ENCODE measurements around the gene RPA1. TPM values are rescaled to one million over a fixed set of nuclear protein-coding genes. Genes with fewer than 3 reads are reported as not detected.

RPA1 gene
- total and polyA plus RNA-seq, 12 donors = 12.9 to 109 (median 23.3) TPM

DNA sequence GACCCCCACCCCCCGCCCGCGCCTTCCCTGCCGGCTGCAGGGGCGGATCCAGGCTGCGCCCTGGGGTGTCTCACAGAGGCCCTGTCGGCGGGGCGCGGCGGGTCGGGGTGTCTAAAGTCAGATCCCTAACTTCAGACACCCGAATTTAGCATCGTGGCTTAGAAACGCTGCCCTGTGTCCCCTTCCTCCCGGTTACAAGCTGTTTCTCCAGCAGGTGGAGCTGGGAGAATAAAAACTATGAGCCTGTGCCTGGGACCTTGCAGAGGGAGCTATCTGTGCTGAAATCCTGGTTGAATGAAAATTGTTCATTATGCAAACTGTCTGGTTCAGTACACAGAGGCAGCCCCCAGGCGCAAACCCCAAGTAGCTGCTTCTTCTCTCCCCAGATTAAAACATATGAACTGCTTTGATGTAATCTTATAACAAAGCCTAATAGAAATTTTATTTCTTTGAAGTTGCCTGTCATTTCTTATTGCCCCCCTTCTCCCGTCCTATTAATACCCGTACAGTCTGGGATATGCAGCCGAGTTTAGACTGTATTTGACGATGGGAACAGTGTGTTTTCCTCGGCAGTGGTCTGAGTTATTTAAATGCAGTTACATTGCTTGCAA, 79.0 kb downstream of the RPA1 start:
- WGBS, 4 donors = 5 to 19% (median 10%) methylated on average over 6 to 22 of the region's 22 CpGs
- intact Hi-C loops (cut with DNase I) = loop anchor here (2.0 to 10.0 kb wide), 4 partner anchors 118 to 376 kb away; partner anchors contain the start of genes DPH1 (in 1 of the 2) and RTN4RL1 (in 1 of the 2)
- peaks cover 0 to 13% of the 10 kb centered on the region in 2 donors for H3K4me1 ChIP-seq (replicated peaks in 1 of 2)
- H3K36me3 ChIP-seq (replicated peaks in 1 of 2) = no peaks in the 10 kb centered on the region
- DNase-seq = peak; percentile 72 to 86 (median 79)
- H3K9me3 ChIP-seq (replicated peaks in 1 of 3) = no peaks in the 10 kb centered on the region
- no peak for TF ChIP-seq POLR2A (IDR thresholded peaks at IDR 0.05)
- TF ChIP-seq, protein P1, sequence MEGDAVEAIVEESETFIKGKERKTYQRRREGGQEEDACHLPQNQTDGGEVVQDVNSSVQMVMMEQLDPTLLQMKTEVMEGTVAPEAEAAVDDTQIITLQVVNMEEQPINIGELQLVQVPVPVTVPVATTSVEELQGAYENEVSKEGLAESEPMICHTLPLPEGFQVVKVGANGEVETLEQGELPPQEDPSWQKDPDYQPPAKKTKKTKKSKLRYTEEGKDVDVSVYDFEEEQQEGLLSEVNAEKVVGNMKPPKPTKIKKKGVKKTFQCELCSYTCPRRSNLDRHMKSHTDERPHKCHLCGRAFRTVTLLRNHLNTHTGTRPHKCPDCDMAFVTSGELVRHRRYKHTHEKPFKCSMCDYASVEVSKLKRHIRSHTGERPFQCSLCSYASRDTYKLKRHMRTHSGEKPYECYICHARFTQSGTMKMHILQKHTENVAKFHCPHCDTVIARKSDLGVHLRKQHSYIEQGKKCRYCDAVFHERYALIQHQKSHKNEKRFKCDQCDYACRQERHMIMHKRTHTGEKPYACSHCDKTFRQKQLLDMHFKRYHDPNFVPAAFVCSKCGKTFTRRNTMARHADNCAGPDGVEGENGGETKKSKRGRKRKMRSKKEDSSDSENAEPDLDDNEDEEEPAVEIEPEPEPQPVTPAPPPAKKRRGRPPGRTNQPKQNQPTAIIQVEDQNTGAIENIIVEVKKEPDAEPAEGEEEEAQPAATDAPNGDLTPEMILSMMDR (IDR thresholded peaks at IDR 0.05) = peak; percentile 48 to 88 (median 83)
- peaks cover 16% of the 10 kb centered on the region for H3K27me3 ChIP-seq
- peak overlapping the region in 1 of 4 donors; percentile 25 for H3K4me3 ChIP-seq
- no peak overlapping the region for H3K27ac ChIP-seq

DNA sequence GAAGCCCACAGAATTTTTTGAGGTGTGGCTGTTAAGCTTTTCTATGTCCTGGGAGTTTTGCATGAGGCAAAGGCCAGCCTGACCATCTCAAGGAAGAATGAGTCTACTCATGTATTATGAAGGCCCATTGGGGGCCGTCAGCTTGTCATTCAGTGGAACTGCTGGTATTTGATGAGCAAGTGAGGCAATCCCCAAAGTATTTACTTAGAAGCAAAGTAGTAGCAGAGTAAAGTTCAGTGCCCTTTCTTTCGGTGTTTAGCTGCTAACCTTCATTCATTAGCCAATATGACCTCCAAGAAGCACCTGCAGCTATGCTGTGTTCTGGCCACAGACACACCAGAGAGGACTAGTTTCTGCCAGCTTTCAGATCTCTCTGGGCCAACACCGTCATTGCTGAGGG, 80.2 kb downstream of the RPA1 start:
- DNase-seq = no peak
- H3K27me3 ChIP-seq = peaks cover 16% of the 10 kb centered on the region
- no peak overlapping the region for H3K4me3 ChIP-seq
- no peak overlapping the region for H3K27ac ChIP-seq
- H3K9me3 ChIP-seq (replicated peaks in 1 of 3) = no peaks in the 10 kb centered on the region
- H3K4me1 ChIP-seq (replicated peaks in 1 of 2) = peaks cover 0 to 13% of the 10 kb centered on the region in 2 donors
- TF ChIP-seq POLR2A (IDR thresholded peaks at IDR 0.05) = no peak
- TF ChIP-seq, protein P1 (IDR thresholded peaks at IDR 0.05) = no peak
- intact Hi-C loops (cut with DNase I) = loop anchor here (2.0 to 10.0 kb wide), 4 partner anchors 117 to 375 kb away; partner anchors contain the start of genes DPH1 (in 1 of the 2) and RTN4RL1 (in 1 of the 2)
- WGBS, 4 donors = 64 to 76% (median 66%) methylated on average over 2 to 3 of the region's 3 CpGs
- H3K36me3 ChIP-seq (replicated peaks in 1 of 2) = no peaks in the 10 kb centered on the region

DNA sequence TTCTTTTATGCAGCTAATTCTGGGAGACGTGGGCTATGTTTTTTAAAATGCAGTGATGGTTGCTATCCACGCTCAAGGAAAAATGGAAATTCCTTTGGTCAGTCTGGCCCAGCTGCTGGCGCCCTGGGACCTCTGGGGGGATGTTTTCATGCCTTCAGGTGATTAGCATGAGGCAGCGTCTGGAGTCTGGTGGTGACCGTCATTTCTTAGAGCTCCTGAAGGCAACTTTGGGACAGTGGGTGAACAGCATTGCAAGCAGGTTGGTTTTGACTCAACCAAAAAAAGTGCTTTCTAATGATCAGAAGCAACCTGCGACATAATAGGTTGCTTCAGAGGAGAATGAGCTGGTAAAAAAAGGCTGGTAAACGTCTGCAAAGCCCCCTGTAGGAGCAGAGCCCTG, 82.3 kb downstream of the RPA1 start:
- Histone ChIP-seq H3K27me3 (peaks cover 12% of the 10 kb centered on the region), H3K36me3 (replicated peaks in 1 of 2) (no peaks in the 10 kb centered on the region), H3K9me3 (replicated peaks in 1 of 3) (no peaks in the 10 kb centered on the region), H3K4me1 (replicated peaks in 1 of 2) (peaks cover 0 to 13% of the 10 kb centered on the region in 2 donors), H3K4me3 (no peak overlapping the region), H3K27ac (no peak overlapping the region)
- no peak for DNase-seq
- intact Hi-C loops (cut with DNase I) = no loop called here
- WGBS, 4 donors = 46 to 59% (median 51%) methylated on average over 7 of the region's 7 CpGs
- TF ChIP-seq, protein P1 (IDR thresholded peaks at IDR 0.05) = no peak
- no peak for TF ChIP-seq POLR2A (IDR thresholded peaks at IDR 0.05)

DNA sequence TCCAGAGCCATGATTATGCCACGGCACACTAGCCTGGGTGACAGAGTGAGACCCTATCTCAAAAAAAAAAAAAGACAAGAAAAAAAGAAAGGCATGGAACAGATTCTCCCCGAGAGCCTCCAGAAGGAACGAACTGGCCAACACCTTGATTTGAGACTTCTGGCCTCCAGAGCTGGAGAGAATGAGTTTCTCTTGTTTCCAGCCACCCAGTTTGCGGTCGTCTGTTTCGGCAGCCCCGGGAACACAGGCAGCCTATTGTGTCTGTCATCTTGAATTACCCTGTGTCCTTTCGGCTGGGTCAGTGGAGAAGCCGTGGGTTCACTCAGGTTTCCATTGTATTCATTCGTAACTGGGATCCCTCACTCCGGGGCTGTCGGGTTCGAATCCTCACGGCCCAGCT, 83.9 kb downstream of the RPA1 start:
- no peak for TF ChIP-seq POLR2A (IDR thresholded peaks at IDR 0.05)
- TF ChIP-seq, protein P1 (IDR thresholded peaks at IDR 0.05) = no peak
- H3K9me3 ChIP-seq (replicated peaks in 1 of 3) = no peaks in the 10 kb centered on the region
- no peaks in the 10 kb centered on the region for H3K36me3 ChIP-seq (replicated peaks in 1 of 2)
- H3K27me3 ChIP-seq = peaks cover 9% of the 10 kb centered on the region
- no peak overlapping the region for H3K27ac ChIP-seq
- DNase-seq = no peak
- H3K4me1 ChIP-seq (replicated peaks in 1 of 2) = peaks cover 0 to 4% of the 10 kb centered on the region in 2 donors
- 85 to 88% (median 86%) methylated on average over 14 of the region's 14 CpGs for WGBS, 4 donors
- intact Hi-C loops (cut with DNase I) = no loop called here
- H3K4me3 ChIP-seq = no peak overlapping the region
